Stimulated activated naive B cell treated with anti-CD40 and anti-IgM and Interleukin-4, amounts not matched to agents 10 μg/mL and 1 μg/mL and 100 μg/mL, for 72 hours (primary cell): Measurements from ENCODE around the gene SELENOS.

Experiments
- ATAC-seq, 2 donors: fragments of 150-1000 bp; cut with Tn5 transposase; replicated peaks; 2 replicates each; pipeline ENCODE4 v1.10.0; 2021; ENCODE audit warnings: moderate library complexity in 1 of 2
- DNase-seq: peaks from one replicate; pipeline ENCODE4 v3.0.0; 2021
- H3K27ac Mint-ChIP-seq: one replicate; pipeline ENCODE4 v1.8.0; 2022; ENCODE audit warnings: mild to moderate bottlenecking, mixed read lengths
- H3K27me3 Mint-ChIP-seq, 2 donors: one replicate each; pipeline ENCODE4 v1.8.0; 2022; ENCODE audit warnings: mixed read lengths in 2 of 2
- H3K36me3 Mint-ChIP-seq, 2 donors: one replicate each; pipeline ENCODE4 v1.8.0; 2022; ENCODE audit warnings: mixed read lengths in 2 of 2, mild to moderate bottlenecking in 1 of 2
- H3K4me1 Mint-ChIP-seq, 2 donors: one replicate each; pipeline ENCODE4 v1.8.0; 2022; ENCODE audit warnings: mixed read lengths in 2 of 2, mild to moderate bottlenecking in 1 of 2
- H3K4me3 Mint-ChIP-seq, 2 donors: one replicate each; pipeline ENCODE4 v1.8.0; 2022; ENCODE audit warnings: mild to moderate bottlenecking in 2 of 2, mixed read lengths in 2 of 2, moderate library complexity in 1 of 2
- H3K9me3 Mint-ChIP-seq, 2 donors: one replicate each; pipeline ENCODE4 v1.8.0; 2022; ENCODE audit warnings: mixed read lengths in 2 of 2, mild to moderate bottlenecking in 1 of 2

SELENOS gene

DNA sequence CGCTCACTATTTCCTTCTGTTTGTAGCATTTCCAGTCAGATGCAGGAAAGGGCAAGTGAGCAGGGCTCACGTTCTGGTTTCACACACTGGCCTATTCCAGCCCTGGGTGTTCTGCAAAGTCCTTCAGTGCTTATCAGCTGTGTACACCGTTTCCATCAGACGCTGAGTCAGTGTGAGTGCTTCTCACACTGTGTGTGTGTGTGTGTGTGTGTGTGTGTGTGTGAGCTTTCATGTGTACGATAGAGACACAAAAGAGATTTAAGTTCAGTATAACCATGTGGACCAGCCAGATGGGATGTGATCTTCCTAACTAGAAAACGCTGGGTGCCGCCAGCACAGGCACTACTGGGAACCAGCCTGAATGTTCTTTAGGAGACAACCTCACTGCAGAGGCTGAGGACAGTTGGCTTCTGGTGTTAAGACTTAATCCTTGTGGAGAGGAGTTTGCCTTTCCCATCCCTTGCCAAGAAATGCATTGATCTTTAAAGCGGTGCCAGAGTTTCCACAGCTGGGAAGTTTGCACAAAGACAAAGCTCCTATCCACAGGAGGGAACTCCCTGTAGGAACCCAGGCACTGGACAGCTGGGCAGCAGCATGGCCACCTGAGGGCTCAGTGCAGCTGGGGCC, 21.6 kb downstream of the SELENOS start:
- no peak for DNase-seq
- no peak overlapping the region for H3K27ac Mint-ChIP-seq
- no peaks in the 10 kb centered on the region for H3K27me3 Mint-ChIP-seq
- peaks cover 1% of the 10 kb centered on the region in 2 donors for H3K36me3 Mint-ChIP-seq
- no peak overlapping the region for H3K4me3 Mint-ChIP-seq
- peaks cover 10 to 28% of the 10 kb centered on the region in 2 donors for H3K4me1 Mint-ChIP-seq
- no peaks in the 10 kb centered on the region for H3K9me3 Mint-ChIP-seq
- ATAC-seq, result no peak

- ATAC-seq (no peak), DNase-seq (no peak)
- Mint-ChIP-seq H3K27me3 (no peaks in the 10 kb centered on the region), H3K4me3 (no peak overlapping the region), H3K9me3 (no peaks in the 10 kb centered on the region), H3K27ac (no peak overlapping the region), H3K4me1 (peaks cover 14 to 35% of the 10 kb centered on the region in 2 donors), H3K36me3 (peaks cover 8% of the 10 kb centered on the region in 2 donors)
Measured at GRCh38 chr15:101255051-101255395, 22.3 kb downstream of the SELENOS start.

GRCh38 chr15:101254157-101255050, 22.9 kb downstream of the SELENOS start:
- Mint-ChIP-seq H3K4me3 (no peak overlapping the region), H3K4me1 (peaks cover 16 to 41% of the 10 kb centered on the region in 2 donors)
- no peak for ATAC-seq

DNA sequence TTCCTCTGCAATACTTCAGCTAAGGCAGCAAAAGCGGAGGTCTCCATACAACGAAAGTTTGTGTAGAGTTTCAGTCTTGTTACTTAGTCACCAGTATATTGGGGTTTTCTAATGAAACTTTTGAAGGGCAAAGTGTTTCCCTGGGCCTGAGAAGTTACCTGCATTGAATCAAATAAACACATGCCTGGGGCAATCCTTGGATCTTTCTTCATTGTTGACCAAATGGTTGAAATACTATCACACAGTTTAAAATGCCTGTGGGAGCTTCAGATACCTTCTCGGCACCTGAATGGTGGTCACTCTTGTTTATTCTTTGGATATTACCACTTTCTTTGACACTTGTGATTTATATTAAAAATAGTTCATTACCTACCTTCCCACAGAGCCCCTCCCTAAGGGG, 24.4 kb downstream of the SELENOS start:
- Mint-ChIP-seq H3K27ac (peak overlapping the region; percentile 95), H3K27me3 (no peaks in the 10 kb centered on the region), H3K4me1 (peaks cover 23 to 47% of the 10 kb centered on the region in 2 donors), H3K4me3 (peak overlapping the region; percentile 96 to 97), H3K36me3 (peaks cover 17 to 19% of the 10 kb centered on the region in 2 donors), H3K9me3 (no peaks in the 10 kb centered on the region)
- ATAC-seq (no peak), DNase-seq (no peak)

More at GRCh38 chr15:101254157-101255050, 22.9 kb downstream of the SELENOS start:
- no peak for DNase-seq
- H3K9me3 Mint-ChIP-seq, result no peaks in the 10 kb centered on the region
- peaks cover 11 to 13% of the 10 kb centered on the region in 2 donors for H3K36me3 Mint-ChIP-seq
- H3K27ac Mint-ChIP-seq, result no peak overlapping the region
- H3K27me3 Mint-ChIP-seq, result no peaks in the 10 kb centered on the region

DNA sequence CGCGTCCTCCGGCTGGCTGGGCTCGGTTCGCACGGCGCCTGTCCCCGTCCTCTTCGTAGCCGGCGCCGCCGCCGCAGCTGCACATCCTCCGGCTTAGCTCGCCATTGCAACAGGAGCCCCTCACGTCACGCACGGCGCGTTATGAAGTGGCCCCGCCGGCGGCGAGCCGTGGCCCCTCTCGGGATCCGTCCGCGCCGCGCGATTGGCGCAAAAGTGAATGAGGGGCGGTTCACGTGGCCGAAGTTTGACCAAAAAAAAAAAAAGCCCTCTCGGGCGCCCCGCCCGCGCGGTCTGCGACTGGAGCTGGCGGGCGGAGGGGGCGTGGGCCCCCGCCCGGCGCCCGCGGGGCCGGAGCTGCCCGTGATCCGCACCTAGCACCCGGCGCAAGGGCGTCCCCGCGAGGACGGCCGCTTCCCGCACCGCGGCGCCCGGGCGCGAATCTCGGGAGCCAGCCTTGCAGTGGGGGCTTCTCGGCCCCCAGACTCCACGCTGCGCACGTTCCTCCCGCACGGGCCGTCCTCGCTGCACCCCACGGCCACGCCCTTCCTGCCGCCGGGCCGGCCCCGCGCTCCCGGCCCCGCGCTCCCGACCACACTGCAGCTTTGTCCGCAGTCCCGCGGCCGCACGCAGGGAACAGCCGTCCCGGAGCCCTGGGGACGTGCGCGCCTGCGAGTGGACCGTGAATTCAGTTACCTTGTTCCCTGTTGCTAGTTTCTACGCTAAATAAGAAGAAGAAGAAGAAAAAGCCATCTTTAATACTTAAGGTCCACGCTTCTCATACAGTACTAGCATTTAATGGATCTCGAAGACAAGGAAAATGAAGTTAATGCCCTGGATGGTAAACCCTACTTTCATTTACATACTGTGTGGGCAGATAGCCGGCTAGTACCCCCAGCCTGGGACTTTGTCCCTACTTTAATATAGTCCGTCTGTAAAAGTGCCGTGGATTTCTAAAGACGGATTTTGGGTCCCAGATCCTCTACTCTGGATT, 25.2 kb downstream of the SELENOS start, which contains the start of gene CHSY1:
TSS of gene CHSY1 (minus strand) at position 219 of the 991 bp plus-strand sequence. CDS start 592 bp downstream, outside the sequence.
- ATAC-seq (peak; percentile 75 to 79), DNase-seq (peak; percentile 91)
- Mint-ChIP-seq H3K9me3 (no peaks in the 10 kb centered on the region), H3K36me3 (peaks cover 17 to 25% of the 10 kb centered on the region in 2 donors), H3K27me3 (no peaks in the 10 kb centered on the region), H3K4me1 (peaks cover 30 to 54% of the 10 kb centered on the region in 2 donors), H3K27ac (peak within 1 kb of the TSS; percentile 96), H3K4me3 (peak within 1 kb of the TSS; percentile 96 to 97)

- ATAC-seq (peak; percentile 36 to 52), DNase-seq (no peak)
- Mint-ChIP-seq H3K27me3 (no peaks in the 10 kb centered on the region), H3K36me3 (peaks cover 17 to 26% of the 10 kb centered on the region in 2 donors), H3K27ac (peak overlapping the region; percentile 96), H3K9me3 (no peaks in the 10 kb centered on the region), H3K4me1 (peaks cover 37 to 63% of the 10 kb centered on the region in 2 donors), H3K4me3 (peak overlapping the region; percentile 89 to 96)
Measured at GRCh38 chr15:101250873-101251829, 26.1 kb downstream of the SELENOS start.

GRCh38 chr15:101250341-101250831, 26.9 kb downstream of the SELENOS start:
- peak overlapping the region; percentile 76 to 92 for H3K4me3 Mint-ChIP-seq
- H3K36me3 Mint-ChIP-seq, result peaks cover 18 to 33% of the 10 kb centered on the region in 2 donors
- peak overlapping the region; percentile 87 for H3K27ac Mint-ChIP-seq
- H3K27me3 Mint-ChIP-seq, result no peaks in the 10 kb centered on the region
- H3K9me3 Mint-ChIP-seq, result no peaks in the 10 kb centered on the region
- ATAC-seq (no peak), DNase-seq (no peak)
- H3K4me1 Mint-ChIP-seq, result peaks cover 40 to 64% of the 10 kb centered on the region in 2 donors

DNA sequence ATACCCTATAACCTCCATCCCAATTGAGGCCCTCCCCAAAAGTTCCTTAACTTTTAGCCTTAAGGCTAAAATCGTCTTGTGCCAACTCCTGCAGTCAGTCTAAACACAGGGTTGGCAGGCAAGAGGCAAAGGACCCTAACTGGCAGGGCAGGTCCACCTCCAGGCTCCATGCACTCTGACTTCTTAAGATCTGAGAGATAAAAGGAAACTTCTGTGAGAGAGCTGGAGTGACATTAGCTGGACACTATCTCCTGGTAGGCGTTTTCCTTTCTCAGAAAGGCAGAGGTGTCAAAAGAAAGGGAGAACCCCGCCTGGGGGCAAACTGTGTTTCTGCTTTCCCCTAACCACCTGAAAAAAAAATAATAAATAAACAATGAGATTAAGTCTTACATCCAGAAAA, 29.0 kb downstream of the SELENOS start:
- ATAC-seq (no peak), DNase-seq (no peak)
- no peaks in the 10 kb centered on the region for H3K27me3 Mint-ChIP-seq
- H3K4me3 Mint-ChIP-seq, result peak overlapping the region; percentile 40 to 59
- peaks cover 27 to 48% of the 10 kb centered on the region in 2 donors for H3K36me3 Mint-ChIP-seq
- peaks cover 59 to 79% of the 10 kb centered on the region in 2 donors for H3K4me1 Mint-ChIP-seq
- peaks cover 2 to 3% of the 10 kb centered on the region in 2 donors for H3K9me3 Mint-ChIP-seq
- H3K27ac Mint-ChIP-seq, result peak overlapping the region; percentile 75

DNA sequence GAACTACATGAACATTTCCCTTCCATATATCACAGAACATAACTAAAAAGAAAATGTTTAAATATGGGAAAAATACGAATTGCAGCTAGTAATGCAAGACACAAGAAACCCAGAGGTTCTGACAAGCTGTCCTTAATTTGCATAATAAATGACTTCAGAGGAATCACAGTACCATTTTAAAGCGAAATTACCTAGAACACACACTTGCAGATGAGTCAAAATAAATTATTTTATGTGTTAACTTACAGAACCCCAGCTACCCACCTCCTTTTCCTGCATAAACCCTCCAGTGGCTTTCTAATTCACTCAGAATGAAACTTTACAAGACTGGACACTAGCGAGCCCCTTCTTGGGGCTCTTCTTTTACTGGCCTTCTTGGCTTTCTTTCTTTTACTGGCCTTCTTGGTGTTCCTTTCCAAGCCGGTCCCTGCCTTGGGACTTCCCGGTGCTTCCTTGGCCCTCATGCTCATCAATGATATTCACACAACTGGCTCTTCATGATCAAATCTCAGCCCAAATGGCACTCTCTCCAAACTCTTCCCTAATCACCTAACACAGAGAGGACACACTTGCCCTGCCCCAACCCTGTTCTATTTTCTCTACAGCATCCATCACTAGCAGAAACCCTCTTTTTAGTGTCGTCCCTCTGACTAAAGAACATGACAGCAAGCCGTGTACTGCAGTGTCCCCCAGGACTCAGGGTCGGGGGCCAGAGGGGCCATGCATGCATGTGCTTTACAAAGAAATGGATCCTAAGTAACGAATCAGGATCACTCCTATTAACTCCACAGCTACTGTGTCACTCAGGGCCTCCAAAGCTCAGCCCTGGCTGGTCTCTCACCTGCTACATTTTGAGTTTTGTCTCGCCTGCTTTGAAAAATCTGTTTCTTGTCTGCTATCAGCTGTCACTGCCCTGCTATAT, 30.2 kb downstream of the SELENOS start:
- no peak for DNase-seq
- peak; percentile 65 to 66 for ATAC-seq
- Mint-ChIP-seq H3K4me1 (peaks cover 62 to 85% of the 10 kb centered on the region in 2 donors), H3K9me3 (peaks cover 2 to 3% of the 10 kb centered on the region in 2 donors), H3K27me3 (no peaks in the 10 kb centered on the region), H3K36me3 (peaks cover 31 to 57% of the 10 kb centered on the region in 2 donors), H3K4me3 (peak overlapping the region; percentile 64 to 75), H3K27ac (peak overlapping the region; percentile 75)

GRCh38 chr15:101246391-101246790, 30.9 kb downstream of the SELENOS start:
- DNase-seq, result peak; percentile 37
- ATAC-seq, result peak; percentile 80 to 85
- Mint-ChIP-seq H3K27ac (peak overlapping the region; percentile 75), H3K4me3 (peak overlapping the region; percentile 64 to 75), H3K4me1 (peaks cover 66 to 88% of the 10 kb centered on the region in 2 donors), H3K27me3 (no peaks in the 10 kb centered on the region), H3K36me3 (peaks cover 33 to 60% of the 10 kb centered on the region in 2 donors), H3K9me3 (peaks cover 2 to 3% of the 10 kb centered on the region in 2 donors)

DNA sequence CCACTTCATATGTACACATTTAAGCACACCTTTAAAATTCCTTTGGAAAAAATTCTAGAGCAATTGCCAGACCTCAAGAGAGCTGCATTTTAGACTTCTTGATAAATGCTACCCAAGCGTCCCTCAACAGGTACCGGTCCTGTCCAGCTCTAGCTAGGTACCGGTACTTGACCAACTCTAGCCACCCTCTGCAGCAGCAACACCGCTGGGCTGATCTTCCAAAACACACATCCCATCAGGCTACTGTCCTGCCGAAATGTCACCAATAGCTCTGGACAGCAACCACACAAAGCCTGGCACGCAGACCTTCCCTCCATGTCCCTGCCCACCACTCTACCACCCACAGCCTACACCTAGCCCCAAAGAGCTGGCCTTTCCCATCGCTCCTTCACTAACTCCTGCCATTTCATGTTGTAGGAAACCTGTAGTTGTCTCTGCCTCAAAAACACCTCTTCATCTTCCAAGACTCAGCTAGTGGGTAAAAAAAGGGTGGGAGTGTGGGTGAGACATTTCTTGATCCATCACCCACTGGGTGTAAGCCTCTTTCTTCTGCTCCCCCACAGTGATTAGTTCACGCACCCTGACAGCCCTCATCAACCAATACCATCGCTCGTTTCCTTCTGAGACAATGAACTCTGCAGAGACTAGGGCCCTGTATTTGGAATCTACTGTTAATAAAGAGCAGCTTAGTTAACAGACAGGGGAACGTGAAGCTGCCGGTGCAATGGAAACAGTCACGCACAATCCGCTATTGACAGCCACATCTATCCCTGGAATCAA, 32.2 kb downstream of the SELENOS start:
- Mint-ChIP-seq H3K4me3 (peak overlapping the region; percentile 57 to 75), H3K9me3 (peaks cover 2 to 3% of the 10 kb centered on the region in 2 donors), H3K4me1 (peaks cover 62 to 83% of the 10 kb centered on the region in 2 donors), H3K27ac (peak overlapping the region; percentile 89), H3K27me3 (no peaks in the 10 kb centered on the region), H3K36me3 (peaks cover 25 to 52% of the 10 kb centered on the region in 2 donors)
- ATAC-seq (no peak), DNase-seq (no peak)
